DMS114 treated with DMSO at 0.1 percent for 48 hours (cell line): ENCODE results near the gene TRIO.

Experiments
- DNase-seq: peaks from one replicate; lab custom pipeline; 2025; ENCODE audit not compliant: unreplicated experiment; lab: John Stamatoyannopoulos, UW

Gene TRIO

GRCh38 chr5:14322437-14323187, 179.5 kb downstream of the TRIO start:
- DNase-seq = no peak

- DNase-seq = no peak
Observed at GRCh38 chr5:14323466-14323865, 180.3 kb downstream of the TRIO start.

GRCh38 chr5:14325369-14325768, 182.2 kb downstream of the TRIO start:
- no peak for DNase-seq

- no peak for DNase-seq
Observed at GRCh38 chr5:14326035-14326903, 183.1 kb downstream of the TRIO start.

GRCh38 chr5:14327624-14328023, 184.5 kb downstream of the TRIO start:
- DNase-seq = no peak

GRCh38 chr5:14328144-14328543, 185.0 kb downstream of the TRIO start:
- no peak for DNase-seq

- no peak for DNase-seq
Observed at GRCh38 chr5:14330291-14330690, 187.1 kb downstream of the TRIO start.

GRCh38 chr5:14330729-14331385, 187.7 kb downstream of the TRIO start:
- DNase-seq = no peak

GRCh38 chr5:14331386-14331781, 188.2 kb downstream of the TRIO start:
- DNase-seq = no peak

- no peak for DNase-seq
Observed at GRCh38 chr5:14332038-14332631, 189.0 kb downstream of the TRIO start.

GRCh38 chr5:14332746-14333145, 189.6 kb downstream of the TRIO start:
- no peak for DNase-seq

GRCh38 chr5:14337593-14337992, 194.5 kb downstream of the TRIO start:
- DNase-seq = no peak

- no peak for DNase-seq
Observed at GRCh38 chr5:14339468-14339867, 196.3 kb downstream of the TRIO start.

- DNase-seq = no peak
Observed at GRCh38 chr5:14341571-14342230, 198.6 kb downstream of the TRIO start.

GRCh38 chr5:14342306-14342705, 199.2 kb downstream of the TRIO start:
- no peak for DNase-seq

- DNase-seq = no peak
Observed at GRCh38 chr5:14343376-14343775, 200.2 kb downstream of the TRIO start.

- DNase-seq = no peak
Observed at GRCh38 chr5:14347522-14347921, 204.4 kb downstream of the TRIO start.

GRCh38 chr5:14348142-14348541, 205.0 kb downstream of the TRIO start:
- no peak for DNase-seq

GRCh38 chr5:14349029-14349428, 205.9 kb downstream of the TRIO start:
- DNase-seq = no peak

GRCh38 chr5:14351086-14351661, 208.0 kb downstream of the TRIO start:
- no peak for DNase-seq
